Body of pancreas (tissue), 4 donors: ENCODE results near the gene CSGALNACT2. TPM values are rescaled to one million over a fixed set of nuclear protein-coding genes. Genes with fewer than 3 reads are reported as not detected.

ENCODE experiments used
- ATAC-seq: fragments of 150-250 bp; one replicate; pipeline ENCODE4 v1.9.1; 2016
- DNase-seq, 4 donors: peaks; one replicate each; pipeline ENCODE4 v3.0.0-alpha.2; 2019
- H3K27ac ChIP-seq, 4 donors: fragments of 200-600 bp; sonication (generic); 1 replicate in 3 of 4; 2 replicates in 1 of 4; pipeline versions ENCODE4 v1.5.1 to v1.6.1; 2016 to 2019; ENCODE audit warnings: mild to moderate bottlenecking in 1 of 4, mixed read lengths in 1 of 4, moderate library complexity in 1 of 4
- H3K27me3 ChIP-seq, 2 donors: fragments of 200-600 bp; sonication (generic); one replicate each; pipeline ENCODE4 v1.6.0; 2016; ENCODE audit warnings: mild to moderate bottlenecking in 1 of 2
- H3K36me3 ChIP-seq, 2 donors: fragments of 200-600 bp; sonication (generic); replicated peaks in 1 of 2; 2 replicates each; pipeline ENCODE4 v1.5.1; 2016; ENCODE audit warnings: low read depth in 2 of 2; ENCODE audit not compliant: insufficient read depth in 1 of 2
- H3K4me1 ChIP-seq: fragments of 200-600 bp; sonication (generic); one replicate; pipeline ENCODE4 v1.6.0; 2016
- H3K4me3 ChIP-seq, 2 donors: fragments of 200-600 bp; sonication (generic); 1 replicate in 1 of 2; 2 replicates in 1 of 2; pipeline ENCODE4 v1.5.1; 2016 to 2019
- H3K9me3 ChIP-seq, 3 donors: fragments of 200-600 bp; sonication (generic); 1 replicate in 2 of 3; 2 replicates in 1 of 3; pipeline ENCODE4 v1.5.1; 2016
- CTCF ChIP-seq, 7 experiments: fragments of 450-650 bp in 4 of 7; fragments of 200-600 bp in 3 of 7; sonication (generic) in 3 of 7; IDR thresholded peaks; one replicate each; pipeline ENCODE4 v1.5.1; 2016 to 2019; ENCODE audit warnings: antibody characterized with exemption in 7 of 7
- POLR2A ChIP-seq, 3 donors: fragments of 450-650 bp; IDR thresholded peaks; one replicate each; pipeline ENCODE4 v1.6.1; 2016; ENCODE audit warnings: antibody characterized with exemption in 3 of 3, mild to moderate bottlenecking in 2 of 3
- WGBS, 2 donors: methylation state at CpG; one replicate each; pipeline ENCODE4 v1.1.5; 2017; 5-methylcytosine and 5-hydroxymethylcytosine counted together
- intact Hi-C: fragments of 100-400 bp; cut with DNase I; formaldehyde crosslinking; loops from one replicate; pipeline ENCODE4 v1.15.1; 2023
- total RNA-seq, 2 donors: library from RNA; depleted of rRNA; stranded (reverse); fragments of >200 nt; gene quantifications; one replicate each; pipeline ENCODE4 v1.1.0, GENCODE V29; 2016

CSGALNACT2 gene
- total RNA-seq, 2 donors from 2014 or later: 6.9 to 9.6 TPM

GRCh38 chr10:43223056-43223455 lies 84.8 kb downstream of the CSGALNACT2 start:
- no peaks in the 10 kb centered on the region for H3K4me1 ChIP-seq
- ATAC-seq: no peak
- H3K36me3 ChIP-seq: no peaks in the 10 kb centered on the region
- H3K4me3 ChIP-seq: no peak overlapping the region
- TF ChIP-seq CTCF (IDR thresholded peaks at IDR 0.05) (no peak), POLR2A (IDR thresholded peaks at IDR 0.05) (no peak)
- no peak for DNase-seq
- WGBS, 2 donors: 23 to 35% methylated on average over 1 of the region's 1 CpG
- no peak overlapping the region for H3K27ac ChIP-seq
- H3K9me3 ChIP-seq: no peaks in the 10 kb centered on the region
- no peaks in the 10 kb centered on the region for H3K27me3 ChIP-seq
- intact Hi-C loops: no loop called here

- Histone ChIP-seq H3K4me3 (no peak overlapping the region), H3K4me1 (peaks cover 7% of the 10 kb centered on the region), H3K27ac (no peak overlapping the region), H3K9me3 (no peaks in the 10 kb centered on the region), H3K36me3 (no peaks in the 10 kb centered on the region), H3K27me3 (no peaks in the 10 kb centered on the region)
- no peak for ATAC-seq
- no peak for DNase-seq
- intact Hi-C loops: no loop called here
- TF ChIP-seq CTCF (IDR thresholded peaks at IDR 0.05): no peak
- 31 to 50% methylated on average over 1 of the region's 1 CpG for WGBS, 2 donors
Observed at GRCh38 chr10:43224321-43224720, 86.1 kb downstream of the CSGALNACT2 start.

- DNase-seq: peak in 3 of 4 donors; percentile 1 to 5 (median 1)
- H3K4me3 ChIP-seq: no peak overlapping the region
- ATAC-seq: no peak
- H3K36me3 ChIP-seq: no peaks in the 10 kb centered on the region
- intact Hi-C loops: no loop called here
- H3K4me1 ChIP-seq: peaks cover 16% of the 10 kb centered on the region
- WGBS, 2 donors: 57 to 76% methylated on average over 5 of the region's 5 CpGs
- peaks cover 0 to 2% of the 10 kb centered on the region in 2 donors for H3K27me3 ChIP-seq
- TF ChIP-seq CTCF (IDR thresholded peaks at IDR 0.05): no peak
- no peak for TF ChIP-seq POLR2A (IDR thresholded peaks at IDR 0.05)
- H3K27ac ChIP-seq: no peak overlapping the region
- no peaks in the 10 kb centered on the region for H3K9me3 ChIP-seq
Observed at GRCh38 chr10:43225004-43225786, 87.0 kb downstream of the CSGALNACT2 start.

GRCh38 chr10:43225787-43226153 lies 87.5 kb downstream of the CSGALNACT2 start:
- Histone ChIP-seq H3K4me1 (peaks cover 17% of the 10 kb centered on the region), H3K4me3 (no peak overlapping the region), H3K9me3 (no peaks in the 10 kb centered on the region), H3K27ac (no peak overlapping the region), H3K27me3 (peaks cover 0 to 6% of the 10 kb centered on the region in 2 donors), H3K36me3 (no peaks in the 10 kb centered on the region)
- DNase-seq (peak in 3 of 4 donors; percentile 1 to 7 (median 2)), ATAC-seq (no peak)
- WGBS, 2 donors: 61 to 67% methylated on average over 3 to 11 of the region's 11 CpGs
- intact Hi-C loops: no loop called here
- TF ChIP-seq POLR2A (IDR thresholded peaks at IDR 0.05) (no peak), CTCF (IDR thresholded peaks at IDR 0.05) (no peak)

GRCh38 chr10:43226441-43226840 lies 88.2 kb downstream of the CSGALNACT2 start:
- H3K4me1 ChIP-seq: peaks cover 17% of the 10 kb centered on the region
- ATAC-seq: no peak
- peaks cover 0 to 7% of the 10 kb centered on the region in 2 donors for H3K27me3 ChIP-seq
- intact Hi-C loops: no loop called here
- H3K9me3 ChIP-seq: no peaks in the 10 kb centered on the region
- no peaks in the 10 kb centered on the region for H3K36me3 ChIP-seq
- 84 to 91% methylated on average over 6 of the region's 6 CpGs for WGBS, 2 donors
- H3K27ac ChIP-seq: no peak overlapping the region
- no peak overlapping the region for H3K4me3 ChIP-seq
- TF ChIP-seq CTCF (IDR thresholded peaks at IDR 0.05) (no peak), POLR2A (IDR thresholded peaks at IDR 0.05) (no peak)
- DNase-seq: peak in 3 of 4 donors; percentile 1 to 5 (median 3)
